MCF 10A (cell line): Measurements from ENCODE around the gene CCDC15. TPM values are rescaled to one million over a fixed set of nuclear protein-coding genes. Genes with fewer than 3 reads are reported as not detected.

Source experiments
- BruUV-seq: library from RNA; stranded (reverse); fragments of 400-500 nt; replicated peaks from 2 replicates; lab custom pipeline; 2021; lab: Mats Ljungman, UMichigan
- CTCF ChIA-PET: fragments of 300-600 bp; sonication (Branson Sonifier 250); formaldehyde crosslinking; extraction: SDS; loops from one replicate; lab custom pipeline; 2021; ENCODE audit warnings: antibody characterized with exemption, inconsistent platforms; lab: Yijun Ruan, JAX
- POLR2A ChIA-PET: fragments of 300-600, 350-650 bp; sonication (Branson Sonifier 250); formaldehyde crosslinking; extraction: SDS; loops from one replicate; lab custom pipeline; 2020; ENCODE audit warnings: antibody characterized with exemption, inconsistent platforms; lab: Yijun Ruan, JAX
- DNase-seq: peaks from one replicate; pipeline ENCODE4 v3.0.0-alpha.2; 2018; ENCODE audit not compliant: unreplicated experiment
- H3K27ac Mint-ChIP-seq: one replicate; pipeline ENCODE4 v1.8.0; 2022; ENCODE audit warnings: mild to moderate bottlenecking, low read depth, mixed read lengths; ENCODE audit not compliant: unreplicated experiment
- H3K27me3 Mint-ChIP-seq: one replicate; pipeline ENCODE4 v1.8.0; 2022; ENCODE audit warnings: mixed read lengths; ENCODE audit not compliant: insufficient read depth, unreplicated experiment
- H3K36me3 Mint-ChIP-seq: one replicate; pipeline ENCODE4 v1.8.0; 2022; ENCODE audit warnings: mild to moderate bottlenecking, moderate library complexity, mixed read lengths; ENCODE audit not compliant: insufficient read depth, unreplicated experiment
- H3K4me1 Mint-ChIP-seq: one replicate; pipeline ENCODE4 v1.8.0; 2022; ENCODE audit warnings: mixed read lengths; ENCODE audit not compliant: insufficient read depth, unreplicated experiment
- H3K4me3 Mint-ChIP-seq: one replicate; pipeline ENCODE4 v1.8.0; 2022; ENCODE audit warnings: mild to moderate bottlenecking, moderate library complexity, mixed read lengths; ENCODE audit not compliant: unreplicated experiment
- H3K9me3 Mint-ChIP-seq: one replicate; pipeline ENCODE4 v1.8.0; 2022; ENCODE audit warnings: mixed read lengths; ENCODE audit not compliant: unreplicated experiment
- intact Hi-C: fragments of 100-400 bp; cut with micrococcal nuclease; formaldehyde crosslinking; loops from 2 replicates; pipeline ENCODE4 v1.14.1; 2022
- total RNA-seq: library from RNA; stranded (reverse); gene quantifications from 2 replicates; pipeline ENCODE4 v1.2.3, GENCODE V29; 2022
- TF ChIP-seq, protein P1 (sequence below): fragments of 200-600 bp; IDR thresholded peaks from one replicate; pipeline ENCODE4 v1.8.0; 2022; ENCODE audit warnings: antibody characterized with exemption, mild to moderate bottlenecking; ENCODE audit not compliant: unreplicated experiment

Gene CCDC15
- total RNA-seq, 1 experiment from 2014 or later: 2.8 TPM

DNA sequence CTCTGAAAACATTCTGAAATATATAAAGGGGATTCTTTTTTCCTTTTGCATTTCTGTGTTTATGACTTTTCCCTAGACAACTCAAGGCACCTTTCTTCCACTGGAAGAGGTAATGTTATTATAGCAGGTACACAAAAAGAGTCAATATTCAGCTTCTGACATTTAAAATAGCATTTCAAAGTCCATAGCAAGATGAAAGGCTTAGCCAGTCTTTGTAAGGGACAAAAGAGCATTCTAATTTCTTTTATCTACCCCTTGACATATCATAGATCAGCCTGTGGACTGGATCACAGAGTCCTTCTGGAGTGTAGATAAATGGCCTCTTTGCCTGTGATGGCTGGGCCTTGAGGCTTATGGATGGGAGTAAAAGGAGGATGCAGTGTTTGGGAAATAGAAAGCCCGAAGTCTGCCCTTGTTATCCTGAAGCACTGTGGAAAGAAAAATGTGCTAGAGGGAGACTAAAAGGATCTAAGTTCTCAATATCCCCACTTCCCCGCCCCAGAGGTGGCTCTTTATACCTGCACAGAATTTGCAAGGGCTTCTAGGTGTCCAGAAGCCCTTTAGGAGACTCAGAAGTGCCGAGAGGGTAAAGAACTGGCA, 16.6 kb upstream of the CCDC15 start:
- intact Hi-C loops: no loop called here
- Mint-ChIP-seq H3K27me3 (no peaks in the 10 kb centered on the region), H3K36me3 (no peaks in the 10 kb centered on the region), H3K4me3 (no peak overlapping the region), H3K9me3 (no peaks in the 10 kb centered on the region), H3K27ac (no peak overlapping the region), H3K4me1 (no peaks in the 10 kb centered on the region)
- ChIA-PET CTCF (interaction anchor here (0.7 to 1.2 kb wide), 2 partner anchors 13 to 101 kb away, joined by 3 to 7 read pairs; no protein-coding TSS in a partner anchor), POLR2A (interaction anchor here (0.8 to 1.6 kb wide), 3 partner anchors 13 to 236 kb away, joined by 3 to 5 read pairs (median 3); no protein-coding TSS in a partner anchor)
- TF ChIP-seq, protein P1, sequence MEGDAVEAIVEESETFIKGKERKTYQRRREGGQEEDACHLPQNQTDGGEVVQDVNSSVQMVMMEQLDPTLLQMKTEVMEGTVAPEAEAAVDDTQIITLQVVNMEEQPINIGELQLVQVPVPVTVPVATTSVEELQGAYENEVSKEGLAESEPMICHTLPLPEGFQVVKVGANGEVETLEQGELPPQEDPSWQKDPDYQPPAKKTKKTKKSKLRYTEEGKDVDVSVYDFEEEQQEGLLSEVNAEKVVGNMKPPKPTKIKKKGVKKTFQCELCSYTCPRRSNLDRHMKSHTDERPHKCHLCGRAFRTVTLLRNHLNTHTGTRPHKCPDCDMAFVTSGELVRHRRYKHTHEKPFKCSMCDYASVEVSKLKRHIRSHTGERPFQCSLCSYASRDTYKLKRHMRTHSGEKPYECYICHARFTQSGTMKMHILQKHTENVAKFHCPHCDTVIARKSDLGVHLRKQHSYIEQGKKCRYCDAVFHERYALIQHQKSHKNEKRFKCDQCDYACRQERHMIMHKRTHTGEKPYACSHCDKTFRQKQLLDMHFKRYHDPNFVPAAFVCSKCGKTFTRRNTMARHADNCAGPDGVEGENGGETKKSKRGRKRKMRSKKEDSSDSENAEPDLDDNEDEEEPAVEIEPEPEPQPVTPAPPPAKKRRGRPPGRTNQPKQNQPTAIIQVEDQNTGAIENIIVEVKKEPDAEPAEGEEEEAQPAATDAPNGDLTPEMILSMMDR: no peak
- no peak for DNase-seq
- BruUV-seq: no TSS peak

DNA sequence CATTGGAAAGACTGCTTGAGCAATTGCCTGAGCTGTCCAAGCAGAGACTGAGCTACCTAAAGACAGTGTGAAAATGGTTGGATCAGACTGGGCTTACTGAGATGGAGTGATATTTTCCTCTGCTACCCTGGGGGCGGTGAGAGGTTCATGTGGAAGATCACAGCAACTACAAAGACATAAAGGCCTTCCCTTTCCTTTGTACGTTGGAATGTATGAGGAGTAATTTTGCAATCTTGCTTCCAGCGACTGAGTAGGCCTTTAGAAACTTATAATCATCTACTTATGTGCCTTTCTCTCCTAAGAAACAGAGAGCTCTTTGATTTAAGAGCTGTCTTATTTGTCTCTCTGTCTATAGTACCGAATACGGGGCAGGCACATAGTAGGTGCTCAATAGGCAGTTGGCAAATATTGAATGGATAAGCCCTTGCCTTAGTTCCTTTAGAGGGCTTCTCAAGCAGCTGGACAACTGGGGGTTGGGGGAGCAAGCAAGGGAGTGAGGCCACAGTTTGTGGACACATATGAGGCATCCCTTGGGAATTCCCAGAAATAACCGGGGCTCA, 15.7 kb upstream of the CCDC15 start:
- H3K4me3 Mint-ChIP-seq: no peak overlapping the region
- DNase-seq: no peak
- TF ChIP-seq, protein P1: no peak
- no TSS peak for BruUV-seq
- no peaks in the 10 kb centered on the region for H3K36me3 Mint-ChIP-seq
- no peak overlapping the region for H3K27ac Mint-ChIP-seq
- POLR2A ChIA-PET: interaction anchor here (1.1 to 1.6 kb wide), 2 partner anchors 14 to 15 kb away, joined by 3 to 5 read pairs; no protein-coding TSS in a partner anchor
- no peaks in the 10 kb centered on the region for H3K27me3 Mint-ChIP-seq
- H3K9me3 Mint-ChIP-seq: no peaks in the 10 kb centered on the region
- CTCF ChIA-PET: interaction anchor here (0.7 to 1.2 kb wide), 2 partner anchors 12 to 102 kb away, joined by 3 to 7 read pairs; no protein-coding TSS in a partner anchor
- intact Hi-C loops: no loop called here
- no peaks in the 10 kb centered on the region for H3K4me1 Mint-ChIP-seq

DNA sequence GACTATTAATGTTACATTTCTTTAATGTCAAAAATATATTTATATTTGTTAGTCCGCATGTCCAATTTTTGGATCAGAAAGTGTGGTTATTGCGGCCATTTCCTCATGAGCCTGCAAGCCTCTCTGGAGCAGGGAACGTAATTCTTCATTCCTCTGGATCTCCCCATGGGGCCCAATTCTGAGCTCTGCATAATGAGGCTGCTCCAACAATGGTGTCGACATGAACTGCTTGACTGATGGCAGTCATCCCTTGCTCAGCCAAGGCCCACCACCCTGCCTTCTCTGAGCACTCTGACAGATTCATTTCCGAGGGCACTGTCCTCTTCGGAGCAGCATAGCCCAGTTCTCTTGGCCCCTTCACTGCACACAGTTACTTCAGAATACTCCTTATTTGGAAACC, 15.0 kb upstream of the CCDC15 start:
- DNase-seq: no peak
- H3K4me1 Mint-ChIP-seq: no peaks in the 10 kb centered on the region
- H3K4me3 Mint-ChIP-seq: no peak overlapping the region
- TF ChIP-seq, protein P1: no peak
- H3K36me3 Mint-ChIP-seq: no peaks in the 10 kb centered on the region
- intact Hi-C loops: no loop called here
- no peaks in the 10 kb centered on the region for H3K27me3 Mint-ChIP-seq
- ChIA-PET CTCF (no interaction called here), POLR2A (interaction anchor here (0.6 to 1.6 kb wide), 2 partner anchors 14 to 183 kb away, joined by 3 to 5 read pairs; no protein-coding TSS in a partner anchor)
- no peaks in the 10 kb centered on the region for H3K9me3 Mint-ChIP-seq
- no peak overlapping the region for H3K27ac Mint-ChIP-seq
- BruUV-seq: no TSS peak

DNA sequence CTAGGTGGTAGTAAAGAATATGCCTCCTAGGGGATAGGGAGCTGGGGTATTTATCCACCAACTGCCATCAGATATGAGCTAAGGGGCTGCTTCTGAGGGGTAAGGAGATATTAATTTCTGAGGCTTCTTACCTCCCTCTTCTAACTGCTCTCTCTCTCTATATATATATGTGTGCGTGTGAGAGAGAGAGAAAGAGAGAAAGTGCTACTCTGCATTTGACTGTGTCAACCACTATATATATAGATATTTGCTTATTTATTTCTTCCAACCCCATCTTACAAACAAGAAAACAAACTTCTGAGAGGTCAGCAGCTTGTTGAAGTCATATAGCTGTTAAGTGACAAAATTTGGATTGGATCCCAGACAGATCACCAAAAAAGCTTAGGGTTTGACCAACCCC, 12.3 kb upstream of the CCDC15 start:
- no peak overlapping the region for H3K27ac Mint-ChIP-seq
- intact Hi-C loops: no loop called here
- ChIA-PET POLR2A (interaction anchor here (2.7 kb wide), 1 partner anchor 12 kb away, joined by 16 read pairs; the partner anchor contains the start of gene CCDC15), CTCF (interaction anchor here (0.9 to 1.3 kb wide), 2 partner anchors 75 to 199 kb away, joined by 3 to 5 read pairs; no protein-coding TSS in a partner anchor)
- H3K4me1 Mint-ChIP-seq: peaks cover 7% of the 10 kb centered on the region
- TF ChIP-seq, protein P1: no peak
- no peak overlapping the region for H3K4me3 Mint-ChIP-seq
- no TSS peak for BruUV-seq
- H3K27me3 Mint-ChIP-seq: no peaks in the 10 kb centered on the region
- H3K9me3 Mint-ChIP-seq: no peaks in the 10 kb centered on the region
- no peaks in the 10 kb centered on the region for H3K36me3 Mint-ChIP-seq
- DNase-seq: no peak
